Smooth muscle cell (in vitro differentiated cells): ENCODE measurements around the gene SLC12A8. TPM values are rescaled to one million over a fixed set of nuclear protein-coding genes. Genes with fewer than 3 reads are reported as not detected.

Source experiments
- DNase-seq: peaks from one replicate; lab custom pipeline; 2025; ENCODE audit not compliant: unreplicated experiment; lab: John Stamatoyannopoulos, UW
- H2AFZ ChIP-seq: fragments of 200-600 bp; sonication (generic); 2 replicates; pipeline ENCODE4 v1.6.0; 2016; ENCODE audit warnings: antibody characterized with exemption, low read depth, mild to moderate bottlenecking
- H3F3A ChIP-seq: fragments of 200-600 bp; sonication (generic); 2 replicates; pipeline ENCODE4 v1.6.0; 2017; ENCODE audit warnings: antibody characterized with exemption, low read depth
- H3K27ac ChIP-seq: fragments of 200-600 bp; sonication (generic); 2 replicates; pipeline ENCODE4 v1.5.1; 2016; ENCODE audit warnings: low read depth, mild to moderate bottlenecking
- H3K27me3 ChIP-seq: fragments of 200-600 bp; sonication (generic); 2 replicates; pipeline ENCODE4 v1.6.1; 2016; ENCODE audit warnings: low read depth, mild to moderate bottlenecking
- H3K36me3 ChIP-seq: fragments of 200-600 bp; sonication (generic); 2 replicates; pipeline ENCODE4 v1.5.1; 2016; ENCODE audit warnings: low read depth
- H3K4me1 ChIP-seq: fragments of 200-600 bp; sonication (generic); 2 replicates; pipeline ENCODE4 v1.5.1; 2016; ENCODE audit warnings: low read depth
- H3K4me2 ChIP-seq: fragments of 200-600 bp; sonication (generic); 2 replicates; pipeline ENCODE4 v1.6.0; 2016; ENCODE audit warnings: mild to moderate bottlenecking
- H3K4me3 ChIP-seq: fragments of 200-600 bp; sonication (generic); 2 replicates; pipeline ENCODE4 v1.5.1; 2016; ENCODE audit warnings: mild to moderate bottlenecking
- H3K79me2 ChIP-seq: fragments of 200-600 bp; sonication (generic); 2 replicates; pipeline ENCODE4 v1.6.0; 2016; ENCODE audit warnings: low read depth, mild to moderate bottlenecking
- H3K9ac ChIP-seq: fragments of 200-600 bp; sonication (generic); 2 replicates; pipeline ENCODE4 v1.6.0; 2016; ENCODE audit warnings: low read depth
- H3K9me3 ChIP-seq: fragments of 200-600 bp; sonication (generic); replicated peaks from 2 replicates; pipeline ENCODE4 v1.5.1; 2016; ENCODE audit warnings: low read depth
- H4K20me1 ChIP-seq: fragments of 200-600 bp; sonication (generic); 2 replicates; pipeline ENCODE4 v1.6.0; 2016; ENCODE audit warnings: low read depth
- WGBS: methylation state at CpG from one replicate; pipeline ENCODE4 v1.1.7; 2016; ENCODE audit warnings: low lambda C conversion rate; 5-methylcytosine and 5-hydroxymethylcytosine counted together
- polyA plus RNA-seq: library from polyadenylated mRNA; unstranded; fragments of >200 nt; fragmentation: Nextera tagmentation; extraction: Ambion mirVana; gene quantifications from 2 replicates; pipeline ENCODE4 v1.2.1, GENCODE V29; 2016
- total RNA-seq: library from RNA; depleted of rRNA; stranded (reverse); fragments of >200 nt; gene quantifications from 2 replicates; pipeline ENCODE4 v1.2.3, GENCODE V29; 2014
- TF ChIP-seq, protein P1 (sequence below): fragments of 200-600 bp; sonication (generic); IDR thresholded peaks from 2 replicates; pipeline ENCODE4 v1.5.1; 2017; ENCODE audit warnings: borderline replicate concordance, mild to moderate bottlenecking, antibody characterized with exemption; ENCODE audit not compliant: insufficient read depth, poor library complexity, severe bottlenecking

SLC12A8 gene
- total and polyA plus RNA-seq, 2 experiments from 2014 or later = 28.5 to 54.3 TPM

DNA sequence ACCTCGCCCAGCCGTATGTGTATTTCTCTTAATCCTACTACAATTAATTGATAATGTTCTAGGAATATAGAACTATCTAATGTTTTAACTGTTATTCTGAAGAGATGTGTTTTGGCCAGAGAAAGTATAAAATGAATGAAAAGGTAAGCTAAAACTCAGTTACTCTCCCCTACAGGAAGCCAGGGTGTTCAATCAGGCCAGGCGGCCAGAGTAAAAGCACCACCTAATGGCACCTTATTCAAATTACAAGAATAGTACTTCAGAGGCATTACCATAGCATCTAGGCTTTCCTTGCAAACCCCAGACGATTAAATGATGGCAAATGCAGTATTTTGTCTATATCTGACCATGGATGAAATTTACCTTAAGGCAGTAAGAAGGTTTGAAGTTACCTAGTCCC is 10.4 kb downstream of the SLC12A8 start:
- Histone ChIP-seq H3K27me3 (no peaks in the 10 kb centered on the region), H2AFZ (no peak overlapping the region), H3K9me3 (no peaks in the 10 kb centered on the region), H3K4me1 (no peaks in the 10 kb centered on the region), H3K4me3 (no peak overlapping the region), H3K79me2 (no peaks in the 10 kb centered on the region), H4K20me1 (no peaks in the 10 kb centered on the region), H3K9ac (no peak overlapping the region), H3F3A (no peaks in the 10 kb centered on the region), H3K4me2 (no peak overlapping the region), H3K27ac (no peak overlapping the region), H3K36me3 (no peaks in the 10 kb centered on the region)
- TF ChIP-seq, protein P1, sequence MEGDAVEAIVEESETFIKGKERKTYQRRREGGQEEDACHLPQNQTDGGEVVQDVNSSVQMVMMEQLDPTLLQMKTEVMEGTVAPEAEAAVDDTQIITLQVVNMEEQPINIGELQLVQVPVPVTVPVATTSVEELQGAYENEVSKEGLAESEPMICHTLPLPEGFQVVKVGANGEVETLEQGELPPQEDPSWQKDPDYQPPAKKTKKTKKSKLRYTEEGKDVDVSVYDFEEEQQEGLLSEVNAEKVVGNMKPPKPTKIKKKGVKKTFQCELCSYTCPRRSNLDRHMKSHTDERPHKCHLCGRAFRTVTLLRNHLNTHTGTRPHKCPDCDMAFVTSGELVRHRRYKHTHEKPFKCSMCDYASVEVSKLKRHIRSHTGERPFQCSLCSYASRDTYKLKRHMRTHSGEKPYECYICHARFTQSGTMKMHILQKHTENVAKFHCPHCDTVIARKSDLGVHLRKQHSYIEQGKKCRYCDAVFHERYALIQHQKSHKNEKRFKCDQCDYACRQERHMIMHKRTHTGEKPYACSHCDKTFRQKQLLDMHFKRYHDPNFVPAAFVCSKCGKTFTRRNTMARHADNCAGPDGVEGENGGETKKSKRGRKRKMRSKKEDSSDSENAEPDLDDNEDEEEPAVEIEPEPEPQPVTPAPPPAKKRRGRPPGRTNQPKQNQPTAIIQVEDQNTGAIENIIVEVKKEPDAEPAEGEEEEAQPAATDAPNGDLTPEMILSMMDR = no peak
- WGBS = 80% methylated on average over 4 of the region's 4 CpGs
- no peak for DNase-seq

GRCh38 chr3:125200731-125201139 is 11.8 kb downstream of the SLC12A8 start:
- Histone ChIP-seq H3K4me2 (no peak overlapping the region), H3F3A (no peaks in the 10 kb centered on the region), H2AFZ (no peak overlapping the region), H3K27me3 (no peaks in the 10 kb centered on the region), H3K9ac (no peak overlapping the region), H3K9me3 (no peaks in the 10 kb centered on the region), H3K36me3 (no peaks in the 10 kb centered on the region), H4K20me1 (no peaks in the 10 kb centered on the region), H3K79me2 (no peaks in the 10 kb centered on the region), H3K27ac (no peak overlapping the region), H3K4me1 (no peaks in the 10 kb centered on the region), H3K4me3 (no peak overlapping the region)
- 94% methylated on average over 6 of the region's 6 CpGs for WGBS
- TF ChIP-seq, protein P1 = no peak
- DNase-seq = no peak

GRCh38 chr3:125194849-125195601 is 17.5 kb downstream of the SLC12A8 start:
- DNase-seq = no peak
- Histone ChIP-seq H3K4me2 (no peak overlapping the region), H3K9me3 (no peaks in the 10 kb centered on the region), H4K20me1 (no peaks in the 10 kb centered on the region), H3K27ac (no peak overlapping the region), H2AFZ (no peak overlapping the region), H3F3A (no peaks in the 10 kb centered on the region), H3K27me3 (no peaks in the 10 kb centered on the region), H3K4me3 (no peak overlapping the region), H3K36me3 (no peaks in the 10 kb centered on the region), H3K9ac (no peak overlapping the region), H3K79me2 (no peaks in the 10 kb centered on the region), H3K4me1 (no peaks in the 10 kb centered on the region)
- TF ChIP-seq, protein P1 = no peak
- 82% methylated on average over 5 of the region's 5 CpGs for WGBS
